PC-9 (cell line): ENCODE data around the gene SLC6A9. TPM values are rescaled to one million over a fixed set of nuclear protein-coding genes. Genes with fewer than 3 reads are reported as not detected.
A peak's percentile ranks its signal among the peaks of the same experiment; 100 is the strongest.

Experiments used
- BruUV-seq: library from RNA; stranded (reverse); fragments of 400-500 nt; replicated peaks from 2 replicates; lab custom pipeline; 2021; lab: Mats Ljungman, UMichigan
- CTCF ChIA-PET: fragments of 300-600 bp; sonication (Branson Sonifier 250); formaldehyde crosslinking; loops from one replicate; lab custom pipeline; 2022; ENCODE audit warnings: antibody characterized with exemption; lab: Charles Lee
- POLR2A ChIA-PET: fragments of 300-600 bp; sonication (Branson Sonifier 250); formaldehyde crosslinking; loops from one replicate; lab custom pipeline; 2022; ENCODE audit warnings: antibody characterized with exemption; ENCODE audit not compliant: unreplicated experiment; lab: Charles Lee
- DNase-seq, 2 experiments: peaks; one replicate each; pipeline versions ENCODE4 v3.0.0 to v3.0.0-alpha.2; 2015 to 2022; ENCODE audit warnings: mixed read lengths in 1 of 2
- H2AFZ ChIP-seq: fragments of 200-600 bp; sonication (generic); 2 replicates; pipeline ENCODE4 v1.8.1; 2017; ENCODE audit warnings: antibody characterized with exemption
- H3F3A ChIP-seq: fragments of 200-600 bp; sonication (generic); 2 replicates; pipeline ENCODE4 v1.8.1; 2017; ENCODE audit warnings: antibody characterized with exemption, mild to moderate bottlenecking, low read depth; ENCODE audit not compliant: insufficient read depth
- H3K27ac ChIP-seq: fragments of 200-600 bp; sonication (generic); 2 replicates; pipeline ENCODE4 v1.6.1; 2016; ENCODE audit warnings: mixed run types
- H3K27me3 ChIP-seq: fragments of 200-600 bp; sonication (generic); 2 replicates; pipeline ENCODE4 v1.6.1; 2016; ENCODE audit warnings: low read depth, mixed run types; ENCODE audit not compliant: insufficient read depth
- H3K36me3 ChIP-seq: fragments of 200-600 bp; sonication (generic); 2 replicates; pipeline ENCODE4 v1.6.1; 2016; ENCODE audit warnings: low read depth, mixed run types
- H3K4me1 ChIP-seq: fragments of 200-600 bp; sonication (generic); replicated peaks from 2 replicates; pipeline ENCODE4 v1.6.1; 2016; ENCODE audit warnings: mixed run types; ENCODE audit not compliant: insufficient read depth
- H3K4me2 ChIP-seq: fragments of 200-600 bp; sonication (generic); 2 replicates; pipeline ENCODE4 v1.6.1; 2017; ENCODE audit warnings: mixed run types
- H3K4me3 ChIP-seq: fragments of 200-600 bp; sonication (generic); 2 replicates; pipeline ENCODE4 v1.6.1; 2016; ENCODE audit warnings: mixed run types
- H3K79me2 ChIP-seq: fragments of 200-600 bp; sonication (generic); 2 replicates; pipeline ENCODE4 v1.6.1; 2017; ENCODE audit warnings: low read depth, mixed run types
- H3K9me2 ChIP-seq: fragments of 200-600 bp; sonication (generic); 2 replicates; pipeline ENCODE4 v1.8.1; 2017; ENCODE audit warnings: mild to moderate bottlenecking; ENCODE audit not compliant: insufficient read depth
- H3K9me3 ChIP-seq: fragments of 200-600 bp; sonication (generic); 2 replicates; pipeline ENCODE4 v1.8.1; 2016; ENCODE audit warnings: low read depth; ENCODE audit not compliant: insufficient read depth
- H4K20me1 ChIP-seq: fragments of 200-600 bp; sonication (generic); 2 replicates; pipeline ENCODE4 v1.8.1; 2017; ENCODE audit not compliant: insufficient read depth
- CTCF ChIP-seq: fragments of 200-600 bp; sonication (generic); conservative IDR thresholded peaks from 2 replicates; pipeline ENCODE4 v1.6.1; 2017; ENCODE audit warnings: mixed run types, antibody characterized with exemption, mild to moderate bottlenecking, moderate library complexity
- EZH2 ChIP-seq: fragments of 200-600 bp; sonication (generic); IDR thresholded peaks from 2 replicates; pipeline ENCODE4 v1.8.0; 2017; ENCODE audit warnings: antibody characterized with exemption, low read depth
- intact Hi-C: fragments of 100-400 bp; cut with micrococcal nuclease; formaldehyde crosslinking; loops from one replicate; pipeline ENCODE4 v1.10.0; 2022; ENCODE audit not compliant: unreplicated experiment
- total RNA-seq: library from RNA; stranded (reverse); gene quantifications from 2 replicates; pipeline ENCODE4 v1.2.3, GENCODE V29; 2021

SLC6A9 gene
- total RNA-seq, 1 experiment from 2014 or later: 70.1 TPM

GRCh38 chr1:43975249-43975961, 55.9 kb downstream of the SLC6A9 start:
- Histone ChIP-seq H3K9me3 (no peaks in the 10 kb centered on the region), H3K4me3 (peak overlapping the region; percentile 67), H3K79me2 (peaks cover 63% of the 10 kb centered on the region), H4K20me1 (peaks cover 9% of the 10 kb centered on the region; the same call in 1 of the 2 replicates), H3K27ac (peak overlapping the region; percentile 23; the same call in 1 of the 2 replicates), H2AFZ (peak overlapping the region; percentile 80), H3K36me3 (peaks cover 22% of the 10 kb centered on the region), H3K9me2 (no peaks in the 10 kb centered on the region), H3K4me2 (peak overlapping the region; percentile 95), H3F3A (peaks cover 51% of the 10 kb centered on the region), H3K27me3 (no peaks in the 10 kb centered on the region), H3K4me1 (peaks cover 53% of the 10 kb centered on the region)
- DNase-seq: no peak
- POLR2A ChIA-PET: interaction anchor here (0.6 to 0.7 kb wide), 3 partner anchors 20 to 117 kb away, joined by 3 to 11 read pairs (median 9); no protein-coding TSS in a partner anchor
- CTCF ChIA-PET: interaction anchor here (0.6 to 0.9 kb wide), 2 partner anchors 15 to 161 kb away, joined by 3 to 4 read pairs; no protein-coding TSS in a partner anchor
- intact Hi-C loops: loop anchor here (10.0 kb wide), 1 partner anchor 271 kb away; the partner anchor contains the start of gene ST3GAL3
- BruUV-seq: TSS peak; percentile 36
- TF ChIP-seq EZH2 (no peak), CTCF (no peak)

GRCh38 chr1:43974443-43975248, 56.6 kb downstream of the SLC6A9 start, which contains the start of gene ATP6V0B:
Gene ATP6V0B, plus strand, starts transcription at chr1:43974960. Its CDS starts 81 bp downstream, at chr1:43975041.
- TF ChIP-seq CTCF: no peak
- TF ChIP-seq EZH2: no peak
- ChIA-PET CTCF (interaction anchor here (0.9 kb wide), 1 partner anchor 16 kb away, joined by 3 read pairs; no protein-coding TSS in a partner anchor), POLR2A (interaction anchor here (0.7 kb wide), 1 partner anchor 117 kb away, joined by 3 read pairs; no protein-coding TSS in a partner anchor)
- no TSS peak for BruUV-seq
- Histone ChIP-seq H3K4me2 (peak within 1 kb of the TSS; percentile 95), H3K9me3 (no peaks in the 10 kb centered on the region), H3K4me1 (peaks cover 46% of the 10 kb centered on the region), H3K27me3 (no peaks in the 10 kb centered on the region), H3K27ac (peak within 1 kb of the TSS; percentile 38), H3K4me3 (peak within 1 kb of the TSS; percentile 67), H4K20me1 (peaks cover 9% of the 10 kb centered on the region; the same call in 1 of the 2 replicates), H3K9me2 (no peaks in the 10 kb centered on the region), H2AFZ (peak within 1 kb of the TSS; percentile 80), H3F3A (peaks cover 45% of the 10 kb centered on the region), H3K79me2 (peaks cover 59% of the 10 kb centered on the region), H3K36me3 (peaks cover 22% of the 10 kb centered on the region)
- DNase-seq: peak; percentile 84 to 96
- intact Hi-C loops: loop anchor here (1.0 to 10.0 kb wide), 2 partner anchors 116 to 270 kb away; partner anchors contain the start of gene ST3GAL3

GRCh38 chr1:43973981-43974442, 57.2 kb downstream of the SLC6A9 start:
- Histone ChIP-seq H3K4me2 (peak overlapping the region; percentile 95), H3K36me3 (peaks cover 22% of the 10 kb centered on the region), H3K79me2 (peaks cover 59% of the 10 kb centered on the region), H3K4me3 (peak overlapping the region; percentile 67), H3F3A (peaks cover 48% of the 10 kb centered on the region), H3K9me2 (no peaks in the 10 kb centered on the region), H3K27ac (peak overlapping the region; percentile 38), H3K4me1 (peaks cover 46% of the 10 kb centered on the region), H2AFZ (peak overlapping the region; percentile 80), H3K27me3 (no peaks in the 10 kb centered on the region), H4K20me1 (peaks cover 9% of the 10 kb centered on the region; the same call in 1 of the 2 replicates), H3K9me3 (no peaks in the 10 kb centered on the region)
- intact Hi-C loops: loop anchor here (1.0 to 10.0 kb wide), 2 partner anchors 116 to 269 kb away; partner anchors contain the start of gene ST3GAL3
- ChIA-PET CTCF (interaction anchor here (1.2 kb wide), 1 partner anchor 70 kb away, joined by 3 read pairs; no protein-coding TSS in a partner anchor), POLR2A (interaction anchor here (0.6 kb wide), 1 partner anchor 15 kb away, joined by 4 read pairs; no protein-coding TSS in a partner anchor)
- no peak for DNase-seq
- no TSS peak for BruUV-seq
- TF ChIP-seq CTCF (no peak), EZH2 (no peak)
